Fibroblast of lung (primary cell): ENCODE data around the gene MOGAT3.

ENCODE experiments used
- EZH2 ChIP-seq: IDR thresholded peaks from 2 replicates; pipeline ENCODE4 v1.5.1; 2012; ENCODE audit warnings: low read length, control low read depth, mild to moderate bottlenecking; ENCODE audit errors: missing control alignments
- TF ChIP-seq, protein P1 (sequence below), 2 donors: IDR thresholded peaks in 1 of 2; conservative IDR thresholded peaks in 1 of 2; 1 replicate in 1 of 2; 2 replicates in 1 of 2; pipeline ENCODE4 v1.5.1; 2011 to 2012; ENCODE audit warnings: low read length in 2 of 2, control low read depth in 1 of 2, inconsistent platforms in 1 of 2, low read depth in 1 of 2, mild to moderate bottlenecking in 1 of 2

DNA sequence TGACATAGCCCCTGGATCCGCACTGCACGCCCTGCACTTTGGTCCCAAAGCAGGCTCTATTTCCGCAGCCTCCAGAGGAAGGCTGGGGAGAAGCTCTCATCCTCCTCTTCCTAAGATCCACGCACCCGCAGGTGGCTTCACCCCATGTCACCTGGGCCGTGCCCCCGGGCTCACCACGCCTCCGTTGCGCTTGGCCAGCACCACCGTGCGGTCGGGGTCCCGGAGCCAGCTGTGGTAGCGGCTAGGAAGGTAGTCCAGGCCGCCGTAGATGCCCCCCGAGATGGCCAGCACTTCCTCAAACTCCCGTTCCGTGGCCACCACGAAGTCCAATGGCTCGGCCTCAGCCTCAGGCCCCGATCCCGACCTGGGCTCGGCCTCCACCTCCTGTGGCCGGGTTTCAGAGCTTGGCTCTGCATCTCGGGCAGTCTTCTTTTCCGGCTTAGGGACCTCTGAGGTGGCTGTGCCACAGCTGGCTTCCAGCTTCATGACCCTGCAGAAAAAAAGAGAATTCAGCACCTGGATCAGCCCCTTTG is 26.4 kb downstream of the MOGAT3 start:
- TF ChIP-seq EZH2 = peak; percentile 46
- TF ChIP-seq, protein P1, sequence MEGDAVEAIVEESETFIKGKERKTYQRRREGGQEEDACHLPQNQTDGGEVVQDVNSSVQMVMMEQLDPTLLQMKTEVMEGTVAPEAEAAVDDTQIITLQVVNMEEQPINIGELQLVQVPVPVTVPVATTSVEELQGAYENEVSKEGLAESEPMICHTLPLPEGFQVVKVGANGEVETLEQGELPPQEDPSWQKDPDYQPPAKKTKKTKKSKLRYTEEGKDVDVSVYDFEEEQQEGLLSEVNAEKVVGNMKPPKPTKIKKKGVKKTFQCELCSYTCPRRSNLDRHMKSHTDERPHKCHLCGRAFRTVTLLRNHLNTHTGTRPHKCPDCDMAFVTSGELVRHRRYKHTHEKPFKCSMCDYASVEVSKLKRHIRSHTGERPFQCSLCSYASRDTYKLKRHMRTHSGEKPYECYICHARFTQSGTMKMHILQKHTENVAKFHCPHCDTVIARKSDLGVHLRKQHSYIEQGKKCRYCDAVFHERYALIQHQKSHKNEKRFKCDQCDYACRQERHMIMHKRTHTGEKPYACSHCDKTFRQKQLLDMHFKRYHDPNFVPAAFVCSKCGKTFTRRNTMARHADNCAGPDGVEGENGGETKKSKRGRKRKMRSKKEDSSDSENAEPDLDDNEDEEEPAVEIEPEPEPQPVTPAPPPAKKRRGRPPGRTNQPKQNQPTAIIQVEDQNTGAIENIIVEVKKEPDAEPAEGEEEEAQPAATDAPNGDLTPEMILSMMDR (conservative IDR thresholded peaks at IDR 0.05 in 1 of 2, IDR thresholded peaks at IDR 0.05 in 1 of 2; ENCODE audit: low read depth in 1 of 2, low read length in 2 of 2) = no peak
